Epidermal melanocyte (primary cell): ENCODE results near the gene MAP3K1.
A peak's percentile ranks its signal among the peaks of the same experiment; 100 is the strongest.

Experiments used
- DNase-seq: peaks from one replicate; pipeline ENCODE4 v3.0.0; 2011; ENCODE audit warnings: low spot score; ENCODE audit not compliant: insufficient read length

The MAP3K1 gene

GRCh38 chr5:56900858-56901578, 85.7 kb downstream of the MAP3K1 start:
- peak; percentile 52 for DNase-seq

GRCh38 chr5:56908942-56909293, 93.6 kb downstream of the MAP3K1 start:
- no peak for DNase-seq

GRCh38 chr5:56909294-56910209, 94.2 kb downstream of the MAP3K1 start, which contains the start of gene SETD9:
SETD9 (plus strand) TSS chr5:56909596; CDS start chr5:56909646, 50 bp downstream.
- DNase-seq = peak; percentile 84

- DNase-seq = no peak
These were observed 95.0 kb downstream of the MAP3K1 start for GRCh38 chr5:56910210-56910965.

GRCh38 chr5:56913766-56914165, 98.4 kb downstream of the MAP3K1 start:
- DNase-seq = no peak

- DNase-seq = no peak
These were observed 99.3 kb downstream of the MAP3K1 start for GRCh38 chr5:56914678-56915077.

GRCh38 chr5:56917534-56917933, 102.2 kb downstream of the MAP3K1 start:
- no peak for DNase-seq

GRCh38 chr5:56918054-56918453, 102.7 kb downstream of the MAP3K1 start:
- DNase-seq = no peak

GRCh38 chr5:56919942-56920662, 104.8 kb downstream of the MAP3K1 start:
- DNase-seq = no peak

- DNase-seq = no peak
These were observed 107.6 kb downstream of the MAP3K1 start for GRCh38 chr5:56922922-56923321.

GRCh38 chr5:56934325-56934724, 119.0 kb downstream of the MAP3K1 start:
- no peak for DNase-seq

GRCh38 chr5:56938858-56939257, 123.5 kb downstream of the MAP3K1 start:
- no peak for DNase-seq

GRCh38 chr5:56941981-56942380, 126.6 kb downstream of the MAP3K1 start:
- no peak for DNase-seq
